ENCODE measurements around the gene RSPH9. TPM values are rescaled to one million over a fixed set of nuclear protein-coding genes. Genes with fewer than 3 reads are reported as not detected.

RSPH9 gene
- total and polyA plus RNA-seq, 2 donors from 2014 or later: 0.16 to 0.45 TPM

DNA sequence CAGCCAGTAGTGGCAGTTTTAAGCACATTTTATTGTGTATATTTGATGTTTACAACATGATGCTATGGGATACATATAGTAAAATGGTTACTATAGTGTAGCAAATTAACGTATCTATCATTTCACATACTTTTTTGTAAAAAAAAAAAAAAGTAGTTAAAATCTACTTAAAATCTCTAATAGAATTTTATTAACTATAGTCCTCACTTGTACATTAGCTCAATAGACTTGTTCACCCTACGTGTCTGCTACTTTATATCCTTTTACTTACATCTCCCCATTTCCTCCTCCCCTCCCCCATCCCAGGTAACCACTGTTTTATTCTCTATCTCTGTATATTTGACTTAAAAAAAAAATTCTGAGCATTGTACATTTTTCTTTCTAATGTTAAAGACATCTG lies 38.8 kb upstream of the RSPH9 start:
- Histone ChIP-seq H3K4me3 (ENCODE audit: low read length in 3 of 3) (no peak overlapping the region), H3K27ac (ENCODE audit: low read depth in 2 of 2, low read length in 2 of 2) (no peak overlapping the region), H3K9ac (ENCODE audit: low read length in 3 of 3) (no peak overlapping the region), H3K36me3 (ENCODE audit: control insufficient read depth in 2 of 3, insufficient read depth in 3 of 3, low read length in 3 of 3) (peaks cover 0 to 26% (median 7%) of the 10 kb centered on the region in 3 donors), H3K9me3 (ENCODE audit: control insufficient read depth in 2 of 3, insufficient read depth in 1 of 3, low read length in 3 of 3) (no peaks in the 10 kb centered on the region), H3K4me1 (ENCODE audit: control insufficient read depth in 2 of 3, insufficient read depth in 2 of 3, low read depth in 1 of 3, low read length in 3 of 3) (no peaks in the 10 kb centered on the region), H3K27me3 (ENCODE audit: control insufficient read depth, insufficient read depth, low read length) (no peaks in the 10 kb centered on the region)
- intact Hi-C loops (cut with DNase I): no loop called here
- DNase-seq (no peak), FAIRE-seq (no peak)
- TF ChIP-seq, protein P1, sequence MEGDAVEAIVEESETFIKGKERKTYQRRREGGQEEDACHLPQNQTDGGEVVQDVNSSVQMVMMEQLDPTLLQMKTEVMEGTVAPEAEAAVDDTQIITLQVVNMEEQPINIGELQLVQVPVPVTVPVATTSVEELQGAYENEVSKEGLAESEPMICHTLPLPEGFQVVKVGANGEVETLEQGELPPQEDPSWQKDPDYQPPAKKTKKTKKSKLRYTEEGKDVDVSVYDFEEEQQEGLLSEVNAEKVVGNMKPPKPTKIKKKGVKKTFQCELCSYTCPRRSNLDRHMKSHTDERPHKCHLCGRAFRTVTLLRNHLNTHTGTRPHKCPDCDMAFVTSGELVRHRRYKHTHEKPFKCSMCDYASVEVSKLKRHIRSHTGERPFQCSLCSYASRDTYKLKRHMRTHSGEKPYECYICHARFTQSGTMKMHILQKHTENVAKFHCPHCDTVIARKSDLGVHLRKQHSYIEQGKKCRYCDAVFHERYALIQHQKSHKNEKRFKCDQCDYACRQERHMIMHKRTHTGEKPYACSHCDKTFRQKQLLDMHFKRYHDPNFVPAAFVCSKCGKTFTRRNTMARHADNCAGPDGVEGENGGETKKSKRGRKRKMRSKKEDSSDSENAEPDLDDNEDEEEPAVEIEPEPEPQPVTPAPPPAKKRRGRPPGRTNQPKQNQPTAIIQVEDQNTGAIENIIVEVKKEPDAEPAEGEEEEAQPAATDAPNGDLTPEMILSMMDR (IDR thresholded peaks at IDR 0.05; ENCODE audit: borderline replicate concordance, extremely low read depth, insufficient read depth): no peak

DNA sequence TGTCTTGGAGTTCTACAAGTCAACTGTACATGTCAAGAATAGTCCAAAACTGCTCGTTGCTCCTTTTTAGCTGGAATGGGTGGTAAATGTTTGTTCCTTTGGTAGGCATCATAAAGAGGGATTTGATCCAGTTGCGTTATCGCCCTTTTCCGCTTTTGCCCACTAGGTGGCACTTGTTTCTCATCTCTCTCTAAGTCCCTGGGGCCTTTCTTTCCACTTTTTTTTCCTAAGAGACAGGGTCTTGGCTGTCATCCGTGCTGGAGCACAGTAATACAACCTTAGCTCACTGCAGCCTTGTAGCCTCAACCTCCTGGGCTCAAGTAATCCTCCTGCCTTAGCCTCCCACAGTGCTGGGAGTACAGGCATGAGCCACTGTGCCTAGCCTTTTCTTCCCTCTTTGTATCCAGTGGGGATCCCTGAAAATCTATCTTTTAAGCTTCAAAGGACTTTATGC lies 36.5 kb upstream of the RSPH9 start:
- peak in 4 of 5 donors; percentile 75 to 90 (median 80) for DNase-seq

DNA sequence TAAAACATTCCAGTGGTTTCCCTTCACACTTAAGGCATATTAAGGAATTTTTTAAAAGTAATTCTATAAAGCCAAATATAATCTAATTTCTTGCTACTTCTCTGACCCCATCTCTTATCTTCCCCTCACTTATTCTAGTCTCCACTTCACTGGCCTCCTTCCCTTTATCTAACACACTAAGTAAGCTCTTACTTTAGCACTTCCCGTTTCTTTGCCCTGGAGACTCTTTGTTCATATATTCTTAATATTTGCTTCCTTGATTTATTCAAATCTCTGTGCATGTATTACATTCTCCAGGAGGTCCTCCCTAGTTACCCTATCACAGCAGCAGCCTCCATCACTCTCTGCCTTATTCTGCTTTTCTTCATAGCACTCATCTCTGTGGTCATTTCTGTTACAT lies 36.0 kb upstream of the RSPH9 start:
- H3K36me3 ChIP-seq (ENCODE audit: control insufficient read depth in 2 of 3, insufficient read depth in 3 of 3, low read length in 3 of 3): peaks cover 0 to 32% (median 12%) of the 10 kb centered on the region in 3 donors
- TF ChIP-seq, protein P1 (IDR thresholded peaks at IDR 0.05; ENCODE audit: borderline replicate concordance, extremely low read depth, insufficient read depth): no peak
- H3K9me3 ChIP-seq (ENCODE audit: control insufficient read depth in 2 of 3, insufficient read depth in 1 of 3, low read length in 3 of 3): no peaks in the 10 kb centered on the region
- H3K27ac ChIP-seq (ENCODE audit: low read depth in 2 of 2, low read length in 2 of 2): no peak overlapping the region
- DNase-seq (no peak), FAIRE-seq (no peak)
- intact Hi-C loops (cut with DNase I): no loop called here
- H3K4me3 ChIP-seq (ENCODE audit: low read length in 3 of 3): no peak overlapping the region
- no peaks in the 10 kb centered on the region for H3K4me1 ChIP-seq (ENCODE audit: control insufficient read depth in 2 of 3, insufficient read depth in 2 of 3, low read depth in 1 of 3, low read length in 3 of 3)
- H3K9ac ChIP-seq (ENCODE audit: low read length in 3 of 3): no peak overlapping the region
- no peaks in the 10 kb centered on the region for H3K27me3 ChIP-seq (ENCODE audit: control insufficient read depth, insufficient read depth, low read length)

More for the DNA sequence above, 36.5 kb upstream of the RSPH9 start:
- H3K36me3 ChIP-seq (ENCODE audit: control insufficient read depth in 2 of 3, insufficient read depth in 3 of 3, low read length in 3 of 3): peaks cover 0 to 30% (median 11%) of the 10 kb centered on the region in 3 donors
- H3K4me1 ChIP-seq (ENCODE audit: control insufficient read depth in 2 of 3, insufficient read depth in 2 of 3, low read depth in 1 of 3, low read length in 3 of 3): no peaks in the 10 kb centered on the region
- H3K27ac ChIP-seq (ENCODE audit: low read depth in 2 of 2, low read length in 2 of 2): no peak overlapping the region
- TF ChIP-seq, protein P1 (IDR thresholded peaks at IDR 0.05; ENCODE audit: borderline replicate concordance, extremely low read depth, insufficient read depth): peak; percentile 76
- FAIRE-seq: no peak
- H3K9me3 ChIP-seq (ENCODE audit: control insufficient read depth in 2 of 3, insufficient read depth in 1 of 3, low read length in 3 of 3): no peaks in the 10 kb centered on the region
- no peak overlapping the region for H3K4me3 ChIP-seq (ENCODE audit: low read length in 3 of 3)
- H3K9ac ChIP-seq (ENCODE audit: low read length in 3 of 3): no peak overlapping the region
- no peaks in the 10 kb centered on the region for H3K27me3 ChIP-seq (ENCODE audit: control insufficient read depth, insufficient read depth, low read length)
- intact Hi-C loops (cut with DNase I): no loop called here

DNA sequence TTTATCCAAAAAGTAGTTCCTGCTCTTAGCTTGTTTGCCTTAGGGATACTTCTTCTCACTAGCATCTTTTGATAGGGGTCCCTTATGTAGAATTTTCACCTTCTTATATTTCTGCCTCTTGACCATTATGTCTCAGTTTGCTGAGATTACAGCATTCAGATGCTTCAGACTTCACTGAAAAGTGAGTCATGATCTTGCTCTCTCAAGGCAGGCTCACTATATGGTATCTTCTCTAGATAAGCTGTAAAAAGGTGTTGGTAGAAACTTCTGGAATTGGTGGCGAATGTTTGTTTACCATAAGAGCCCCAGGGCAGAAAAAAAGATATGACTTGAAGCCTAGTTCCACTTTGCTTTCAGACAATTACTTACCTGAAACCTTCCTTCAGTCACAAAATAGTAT lies 35.4 kb upstream of the RSPH9 start:
- DNase-seq (no peak), FAIRE-seq (no peak)
- TF ChIP-seq, protein P1 (IDR thresholded peaks at IDR 0.05; ENCODE audit: borderline replicate concordance, extremely low read depth, insufficient read depth): no peak
- Histone ChIP-seq H3K27me3 (ENCODE audit: control insufficient read depth, insufficient read depth, low read length) (no peaks in the 10 kb centered on the region), H3K36me3 (ENCODE audit: control insufficient read depth in 2 of 3, insufficient read depth in 3 of 3, low read length in 3 of 3) (peaks cover 0 to 31% (median 12%) of the 10 kb centered on the region in 3 donors), H3K9me3 (ENCODE audit: control insufficient read depth in 2 of 3, insufficient read depth in 1 of 3, low read length in 3 of 3) (no peaks in the 10 kb centered on the region), H3K9ac (ENCODE audit: low read length in 3 of 3) (no peak overlapping the region), H3K27ac (ENCODE audit: low read depth in 2 of 2, low read length in 2 of 2) (no peak overlapping the region), H3K4me3 (ENCODE audit: low read length in 3 of 3) (no peak overlapping the region), H3K4me1 (ENCODE audit: control insufficient read depth in 2 of 3, insufficient read depth in 2 of 3, low read depth in 1 of 3, low read length in 3 of 3) (no peaks in the 10 kb centered on the region)
- intact Hi-C loops (cut with DNase I): no loop called here
